GM23338 (cell line): ENCODE results near the gene FKBP1A. TPM values are rescaled to one million over a fixed set of nuclear protein-coding genes. Genes with fewer than 3 reads are reported as not detected.

Source experiments
- ATAC-seq: fragments of 200-7000 bp; cut with Tn5 transposase; 3 replicates; pipeline ENCODE4 v1.9.1; 2020
- DNase-seq: peaks from one replicate; pipeline ENCODE4 v3.0.0-alpha.2; 2015; ENCODE audit warnings: low spot score
- H2AFZ ChIP-seq: fragments of 200-600 bp; sonication (generic); 2 replicates; pipeline ENCODE4 v1.8.0; 2016; ENCODE audit warnings: antibody characterized with exemption, mild to moderate bottlenecking, moderate library complexity
- H3F3A ChIP-seq: fragments of 200-600 bp; sonication (generic); replicated peaks from 2 replicates; pipeline ENCODE4 v1.8.0; 2017; ENCODE audit warnings: antibody characterized with exemption, mixed run types, low read depth
- H3K27ac ChIP-seq: fragments of 200-600 bp; sonication (generic); 2 replicates; pipeline ENCODE4 v1.6.1; 2016; ENCODE audit warnings: low read depth
- H3K27me3 ChIP-seq: fragments of 200-600 bp; sonication (generic); 2 replicates; pipeline ENCODE4 v1.8.0; 2016; ENCODE audit warnings: mild to moderate bottlenecking, mixed run types, moderate library complexity; ENCODE audit not compliant: insufficient read depth
- H3K36me3 ChIP-seq: fragments of 200-600 bp; sonication (generic); 2 replicates; pipeline ENCODE4 v1.8.0; 2016; ENCODE audit warnings: mild to moderate bottlenecking; ENCODE audit not compliant: insufficient read depth
- H3K4me1 ChIP-seq: fragments of 200-600 bp; sonication (generic); 2 replicates; pipeline ENCODE4 v1.8.0; 2016; ENCODE audit warnings: mild to moderate bottlenecking, moderate library complexity; ENCODE audit not compliant: insufficient read depth
- H3K4me2 ChIP-seq: fragments of 200-600 bp; sonication (generic); 2 replicates; pipeline ENCODE4 v1.7.1; 2017; ENCODE audit warnings: mixed run types
- H3K4me3 ChIP-seq: fragments of 200-600 bp; sonication (generic); 2 replicates; pipeline ENCODE4 v1.6.1; 2016; ENCODE audit warnings: mixed run types
- H3K79me2 ChIP-seq: fragments of 200-600 bp; sonication (generic); replicated peaks from 2 replicates; pipeline ENCODE4 v1.8.0; 2017; ENCODE audit warnings: mild to moderate bottlenecking; ENCODE audit not compliant: insufficient read depth
- H3K9me2 ChIP-seq: fragments of 200-600 bp; sonication (generic); 2 replicates; pipeline ENCODE4 v1.8.0; 2017; ENCODE audit not compliant: insufficient read depth
- H4K20me1 ChIP-seq: fragments of 200-600 bp; sonication (generic); replicated peaks from 2 replicates; pipeline ENCODE4 v1.8.0; 2017; ENCODE audit warnings: mild to moderate bottlenecking; ENCODE audit not compliant: insufficient read depth
- H3K27ac Mint-ChIP-seq: 2 replicates; pipeline ENCODE4 v1.8.0; 2020; ENCODE audit warnings: inconsistent platforms, mild to moderate bottlenecking, moderate library complexity, mixed read lengths
- H3K27me3 Mint-ChIP-seq: 3 replicates; pipeline ENCODE4 v1.8.0; 2022; ENCODE audit warnings: low read depth, mild to moderate bottlenecking, moderate library complexity, mixed read lengths, inconsistent platforms; ENCODE audit not compliant: insufficient read depth, poor library complexity
- H3K36me3 Mint-ChIP-seq: 3 replicates; pipeline ENCODE4 v1.8.0; 2021; ENCODE audit warnings: low read depth, mild to moderate bottlenecking, inconsistent platforms, moderate library complexity, mixed read lengths
- H3K4me1 Mint-ChIP-seq: 3 replicates; pipeline ENCODE4 v1.8.0; 2020; ENCODE audit warnings: mild to moderate bottlenecking, inconsistent platforms, mixed read lengths
- H3K4me3 Mint-ChIP-seq: 3 replicates; pipeline ENCODE4 v1.8.0; 2021; ENCODE audit warnings: moderate library complexity, mild to moderate bottlenecking, inconsistent platforms, mixed read lengths
- H3K9me3 Mint-ChIP-seq: 3 replicates; pipeline ENCODE4 v1.8.0; 2020; ENCODE audit warnings: moderate library complexity, mild to moderate bottlenecking, inconsistent platforms, mixed read lengths
- CREB1 ChIP-seq: fragments of 250-450 bp; sonication (Bioruptor Pico); IDR thresholded peaks from 2 replicates; pipeline ENCODE4 v1.5.0; 2020; ENCODE audit warnings: low read depth, mild to moderate bottlenecking, moderate library complexity
- EZH2 ChIP-seq: fragments of 200-600 bp; sonication (generic); IDR thresholded peaks from one replicate; pipeline ENCODE4 v1.8.0; 2017; ENCODE audit warnings: antibody characterized with exemption, mild to moderate bottlenecking, low read depth; ENCODE audit not compliant: unreplicated experiment
- EZH2phosphoT487 ChIP-seq: fragments of 200-600 bp; sonication (generic); IDR thresholded peaks from one replicate; pipeline ENCODE4 v1.8.1; 2018; ENCODE audit warnings: antibody characterized with exemption; ENCODE audit not compliant: unreplicated experiment
- JUNB ChIP-seq: IDR thresholded peaks from one replicate; pipeline ENCODE4 v1.6.1; 2016; ENCODE audit warnings: antibody characterized with exemption; ENCODE audit not compliant: unreplicated experiment
- NANOG ChIP-seq: IDR thresholded peaks from 2 replicates; pipeline ENCODE4 v1.6.1; 2016; ENCODE audit warnings: antibody characterized with exemption, borderline replicate concordance
- POLR2AphosphoS5 ChIP-seq: IDR thresholded peaks from 2 replicates; pipeline ENCODE4 v1.6.1; 2016; ENCODE audit warnings: antibody characterized with exemption, low read depth
- STAT1 ChIP-seq: IDR thresholded peaks from one replicate; pipeline ENCODE4 v1.6.1; 2016; ENCODE audit warnings: antibody characterized with exemption; ENCODE audit not compliant: unreplicated experiment
- ZNF114 ChIP-seq: fragments of 250-450 bp; sonication (Bioruptor Pico); IDR thresholded peaks from 2 replicates; pipeline ENCODE4 v1.5.0; 2020; ENCODE audit warnings: mild to moderate bottlenecking, moderate library complexity
- ZNF331 ChIP-seq: fragments of 250-450 bp; sonication (Bioruptor Pico); IDR thresholded peaks from 2 replicates; pipeline ENCODE4 v1.5.0; 2020; ENCODE audit warnings: low read depth, mild to moderate bottlenecking, moderate library complexity
- polyA plus RNA-seq: library from polyadenylated mRNA; unstranded; fragments of >200 nt; fragmentation: Nextera tagmentation; extraction: Ambion mirVana; gene quantifications from 2 replicates; pipeline ENCODE4 v1.2.1, GENCODE V29; 2016
- total RNA-seq: library from RNA; depleted of rRNA; stranded (reverse); fragments of >200 nt; shearing (Covaris generic); gene quantifications from 2 replicates; pipeline ENCODE4 v1.2.3, GENCODE V29; 2014
- TF ChIP-seq, protein P1 (sequence below), 2 experiments: fragments of 200-600 bp in 1 of 2; sonication (generic) in 1 of 2; conservative IDR thresholded peaks; 2 replicates each; pipeline versions ENCODE4 v1.5.1 to v1.6.1; 2016 to 2017; ENCODE audit warnings: antibody characterized with exemption in 2 of 2, low read depth in 2 of 2, mild to moderate bottlenecking in 2 of 2, moderate library complexity in 1 of 2
- TF ChIP-seq, protein P2 (sequence below): fragments of 250-450 bp; sonication (Bioruptor Pico); IDR thresholded peaks from 2 replicates; pipeline ENCODE4 v1.5.0; 2020; ENCODE audit warnings: mild to moderate bottlenecking, moderate library complexity

The FKBP1A gene
- total and polyA plus RNA-seq, 2 experiments from 2014 or later, result 171 to 350 TPM

DNA sequence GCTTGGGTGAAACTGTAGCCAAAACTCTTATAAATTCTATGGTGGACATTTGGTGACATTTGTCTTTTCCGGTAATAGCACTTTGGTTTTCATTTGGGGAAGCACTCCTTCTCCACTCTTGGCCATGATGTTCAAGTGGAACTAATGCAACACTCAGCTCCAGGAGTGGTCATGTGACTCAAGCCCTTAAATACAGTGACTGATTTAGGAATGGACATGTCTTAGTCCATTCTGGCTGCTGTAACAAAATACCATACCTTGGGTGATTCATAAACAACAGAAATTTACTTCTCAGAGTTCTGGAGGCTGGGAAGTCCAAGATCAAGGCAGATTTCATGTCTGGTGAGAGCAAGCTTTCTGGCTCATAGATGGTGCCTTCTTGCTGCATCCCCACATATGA is 10.8 kb upstream of the FKBP1A start:
- no peaks in the 10 kb centered on the region for H3K27me3 ChIP-seq
- peaks cover 17% of the 10 kb centered on the region for H3K4me1 Mint-ChIP-seq
- H3K27ac Mint-ChIP-seq, result no peak overlapping the region
- TF ChIP-seq EZH2phosphoT487, result no peak
- TF ChIP-seq JUNB, result no peak
- no peak for TF ChIP-seq NANOG
- no peak for TF ChIP-seq EZH2
- TF ChIP-seq ZNF331, result no peak
- H3K36me3 Mint-ChIP-seq, result no peaks in the 10 kb centered on the region
- H3K4me1 ChIP-seq, result 0 out of 2 replicates have a peak, but pooled peaks cover 3% of the 10 kb centered on the region
- H3K4me3 Mint-ChIP-seq, result no peak overlapping the region
- no peaks in the 10 kb centered on the region for H3K9me3 Mint-ChIP-seq
- H3K9me2 ChIP-seq, result peaks cover 7% of the 10 kb centered on the region; the same call in 1 of the 2 replicates
- no peak for DNase-seq
- ATAC-seq, result no peak
- H3K36me3 ChIP-seq, result no peaks in the 10 kb centered on the region
- peaks cover 3% of the 10 kb centered on the region for H3K27me3 Mint-ChIP-seq
- no peak overlapping the region for H2AFZ ChIP-seq
- H3K4me3 ChIP-seq, result no peak overlapping the region
- no peaks in the 10 kb centered on the region for H3F3A ChIP-seq
- H3K4me2 ChIP-seq, result no peak overlapping the region
- H3K27ac ChIP-seq, result no peak overlapping the region
- no peaks in the 10 kb centered on the region for H3K79me2 ChIP-seq
- no peaks in the 10 kb centered on the region for H4K20me1 ChIP-seq

DNA sequence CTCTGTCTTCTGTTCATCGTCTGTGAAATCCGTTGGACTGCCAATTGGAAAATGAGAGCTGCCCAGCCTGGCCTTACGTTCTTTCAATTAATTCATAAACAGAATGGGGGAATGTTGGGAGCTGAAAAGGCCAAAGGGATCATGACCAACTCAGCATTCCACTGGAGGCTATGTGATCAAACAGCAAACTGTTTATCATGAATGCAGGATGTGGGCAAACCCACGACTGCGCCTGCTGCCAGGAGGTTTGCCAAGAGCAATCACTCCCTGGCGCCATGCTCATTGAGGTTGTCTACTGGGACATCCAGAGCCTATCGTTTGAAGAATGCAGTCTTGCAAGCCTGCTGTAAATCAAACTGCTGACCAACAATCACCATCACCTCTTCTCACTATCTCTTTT is 9.3 kb upstream of the FKBP1A start:
- Histone ChIP-seq H2AFZ (no peak overlapping the region), H3K27me3 (0 out of 2 replicates have a peak, but pooled peaks cover under 1% of the 10 kb centered on the region), H3K9me2 (peaks cover 7% of the 10 kb centered on the region; the same call in 1 of the 2 replicates), H3K4me2 (no peak overlapping the region), H4K20me1 (no peaks in the 10 kb centered on the region), H3F3A (no peaks in the 10 kb centered on the region), H3K36me3 (no peaks in the 10 kb centered on the region), H3K4me3 (no peak overlapping the region), H3K4me1 (0 out of 2 replicates have a peak, but pooled peaks cover 3% of the 10 kb centered on the region), H3K79me2 (no peaks in the 10 kb centered on the region), H3K27ac (no peak overlapping the region)
- peaks cover 3% of the 10 kb centered on the region for H3K27me3 Mint-ChIP-seq
- H3K9me3 Mint-ChIP-seq, result no peaks in the 10 kb centered on the region
- H3K36me3 Mint-ChIP-seq, result no peaks in the 10 kb centered on the region
- H3K27ac Mint-ChIP-seq, result no peak overlapping the region
- peaks cover 20% of the 10 kb centered on the region for H3K4me1 Mint-ChIP-seq
- DNase-seq (no peak), ATAC-seq (no peak)
- H3K4me3 Mint-ChIP-seq, result no peak overlapping the region
- no peak for TF ChIP-seq ZNF114
- TF ChIP-seq JUNB, result no peak
- TF ChIP-seq NANOG, result no peak
- TF ChIP-seq STAT1, result no peak
- no peak for TF ChIP-seq EZH2
- TF ChIP-seq, protein P1, sequence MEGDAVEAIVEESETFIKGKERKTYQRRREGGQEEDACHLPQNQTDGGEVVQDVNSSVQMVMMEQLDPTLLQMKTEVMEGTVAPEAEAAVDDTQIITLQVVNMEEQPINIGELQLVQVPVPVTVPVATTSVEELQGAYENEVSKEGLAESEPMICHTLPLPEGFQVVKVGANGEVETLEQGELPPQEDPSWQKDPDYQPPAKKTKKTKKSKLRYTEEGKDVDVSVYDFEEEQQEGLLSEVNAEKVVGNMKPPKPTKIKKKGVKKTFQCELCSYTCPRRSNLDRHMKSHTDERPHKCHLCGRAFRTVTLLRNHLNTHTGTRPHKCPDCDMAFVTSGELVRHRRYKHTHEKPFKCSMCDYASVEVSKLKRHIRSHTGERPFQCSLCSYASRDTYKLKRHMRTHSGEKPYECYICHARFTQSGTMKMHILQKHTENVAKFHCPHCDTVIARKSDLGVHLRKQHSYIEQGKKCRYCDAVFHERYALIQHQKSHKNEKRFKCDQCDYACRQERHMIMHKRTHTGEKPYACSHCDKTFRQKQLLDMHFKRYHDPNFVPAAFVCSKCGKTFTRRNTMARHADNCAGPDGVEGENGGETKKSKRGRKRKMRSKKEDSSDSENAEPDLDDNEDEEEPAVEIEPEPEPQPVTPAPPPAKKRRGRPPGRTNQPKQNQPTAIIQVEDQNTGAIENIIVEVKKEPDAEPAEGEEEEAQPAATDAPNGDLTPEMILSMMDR (conservative IDR thresholded peaks at IDR 0.05; ENCODE audit: low read depth in 2 of 2), result no peak
- TF ChIP-seq, protein P2, sequence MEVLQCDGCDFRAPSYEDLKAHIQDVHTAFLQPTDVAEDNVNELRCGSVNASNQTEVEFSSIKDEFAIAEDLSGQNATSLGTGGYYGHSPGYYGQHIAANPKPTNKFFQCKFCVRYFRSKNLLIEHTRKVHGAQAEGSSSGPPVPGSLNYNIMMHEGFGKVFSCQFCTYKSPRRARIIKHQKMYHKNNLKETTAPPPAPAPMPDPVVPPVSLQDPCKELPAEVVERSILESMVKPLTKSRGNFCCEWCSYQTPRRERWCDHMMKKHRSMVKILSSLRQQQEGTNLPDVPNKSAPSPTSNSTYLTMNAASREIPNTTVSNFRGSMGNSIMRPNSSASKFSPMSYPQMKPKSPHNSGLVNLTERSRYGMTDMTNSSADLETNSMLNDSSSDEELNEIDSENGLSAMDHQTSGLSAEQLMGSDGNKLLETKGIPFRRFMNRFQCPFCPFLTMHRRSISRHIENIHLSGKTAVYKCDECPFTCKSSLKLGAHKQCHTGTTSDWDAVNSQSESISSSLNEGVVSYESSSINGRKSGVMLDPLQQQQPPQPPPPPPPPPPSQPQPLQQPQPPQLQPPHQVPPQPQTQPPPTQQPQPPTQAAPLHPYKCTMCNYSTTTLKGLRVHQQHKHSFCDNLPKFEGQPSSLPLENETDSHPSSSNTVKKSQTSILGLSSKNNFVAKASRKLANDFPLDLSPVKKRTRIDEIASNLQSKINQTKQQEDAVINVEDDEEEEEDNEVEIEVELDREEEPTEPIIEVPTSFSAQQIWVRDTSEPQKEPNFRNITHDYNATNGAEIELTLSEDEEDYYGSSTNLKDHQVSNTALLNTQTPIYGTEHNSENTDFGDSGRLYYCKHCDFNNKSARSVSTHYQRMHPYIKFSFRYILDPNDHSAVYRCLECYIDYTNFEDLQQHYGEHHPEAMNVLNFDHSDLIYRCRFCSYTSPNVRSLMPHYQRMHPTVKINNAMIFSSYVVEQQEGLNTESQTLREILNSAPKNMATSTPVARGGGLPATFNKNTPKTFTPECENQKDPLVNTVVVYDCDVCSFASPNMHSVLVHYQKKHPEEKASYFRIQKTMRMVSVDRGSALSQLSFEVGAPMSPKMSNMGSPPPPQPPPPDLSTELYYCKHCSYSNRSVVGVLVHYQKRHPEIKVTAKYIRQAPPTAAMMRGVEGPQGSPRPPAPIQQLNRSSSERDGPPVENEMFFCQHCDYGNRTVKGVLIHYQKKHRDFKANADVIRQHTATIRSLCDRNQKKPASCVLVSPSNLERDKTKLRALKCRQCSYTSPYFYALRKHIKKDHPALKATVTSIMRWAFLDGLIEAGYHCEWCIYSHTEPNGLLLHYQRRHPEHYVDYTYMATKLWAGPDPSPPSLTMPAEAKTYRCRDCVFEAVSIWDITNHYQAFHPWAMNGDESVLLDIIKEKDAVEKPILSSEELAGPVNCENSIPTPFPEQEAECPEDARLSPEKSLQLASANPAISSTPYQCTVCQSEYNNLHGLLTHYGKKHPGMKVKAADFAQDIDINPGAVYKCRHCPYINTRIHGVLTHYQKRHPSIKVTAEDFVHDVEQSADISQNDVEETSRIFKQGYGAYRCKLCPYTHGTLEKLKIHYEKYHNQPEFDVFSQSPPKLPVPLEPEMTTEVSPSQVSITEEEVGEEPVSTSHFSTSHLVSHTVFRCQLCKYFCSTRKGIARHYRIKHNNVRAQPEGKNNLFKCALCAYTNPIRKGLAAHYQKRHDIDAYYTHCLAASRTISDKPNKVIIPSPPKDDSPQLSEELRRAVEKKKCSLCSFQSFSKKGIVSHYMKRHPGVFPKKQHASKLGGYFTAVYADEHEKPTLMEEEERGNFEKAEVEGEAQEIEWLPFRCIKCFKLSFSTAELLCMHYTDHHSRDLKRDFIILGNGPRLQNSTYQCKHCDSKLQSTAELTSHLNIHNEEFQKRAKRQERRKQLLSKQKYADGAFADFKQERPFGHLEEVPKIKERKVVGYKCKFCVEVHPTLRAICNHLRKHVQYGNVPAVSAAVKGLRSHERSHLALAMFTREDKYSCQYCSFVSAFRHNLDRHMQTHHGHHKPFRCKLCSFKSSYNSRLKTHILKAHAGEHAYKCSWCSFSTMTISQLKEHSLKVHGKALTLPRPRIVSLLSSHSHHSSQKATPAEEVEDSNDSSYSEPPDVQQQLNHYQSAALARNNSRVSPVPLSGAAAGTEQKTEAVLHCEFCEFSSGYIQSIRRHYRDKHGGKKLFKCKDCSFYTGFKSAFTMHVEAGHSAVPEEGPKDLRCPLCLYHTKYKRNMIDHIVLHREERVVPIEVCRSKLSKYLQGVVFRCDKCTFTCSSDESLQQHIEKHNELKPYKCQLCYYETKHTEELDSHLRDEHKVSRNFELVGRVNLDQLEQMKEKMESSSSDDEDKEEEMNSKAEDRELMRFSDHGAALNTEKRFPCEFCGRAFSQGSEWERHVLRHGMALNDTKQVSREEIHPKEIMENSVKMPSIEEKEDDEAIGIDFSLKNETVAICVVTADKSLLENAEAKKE (CRISPR knock-in tag), result no peak
- TF ChIP-seq CREB1, result no peak
- no peak for TF ChIP-seq EZH2phosphoT487
- no peak for TF ChIP-seq POLR2AphosphoS5
